ENCODE data around the gene PPP2R2C. TPM values are rescaled to one million over a fixed set of nuclear protein-coding genes. Genes with fewer than 3 reads are reported as not detected.

The PPP2R2C gene
- total and polyA plus RNA-seq, 2 of the 4 experiments (the other 2 are of a cell fraction): 0.03 TPM; not detected in 1

DNA sequence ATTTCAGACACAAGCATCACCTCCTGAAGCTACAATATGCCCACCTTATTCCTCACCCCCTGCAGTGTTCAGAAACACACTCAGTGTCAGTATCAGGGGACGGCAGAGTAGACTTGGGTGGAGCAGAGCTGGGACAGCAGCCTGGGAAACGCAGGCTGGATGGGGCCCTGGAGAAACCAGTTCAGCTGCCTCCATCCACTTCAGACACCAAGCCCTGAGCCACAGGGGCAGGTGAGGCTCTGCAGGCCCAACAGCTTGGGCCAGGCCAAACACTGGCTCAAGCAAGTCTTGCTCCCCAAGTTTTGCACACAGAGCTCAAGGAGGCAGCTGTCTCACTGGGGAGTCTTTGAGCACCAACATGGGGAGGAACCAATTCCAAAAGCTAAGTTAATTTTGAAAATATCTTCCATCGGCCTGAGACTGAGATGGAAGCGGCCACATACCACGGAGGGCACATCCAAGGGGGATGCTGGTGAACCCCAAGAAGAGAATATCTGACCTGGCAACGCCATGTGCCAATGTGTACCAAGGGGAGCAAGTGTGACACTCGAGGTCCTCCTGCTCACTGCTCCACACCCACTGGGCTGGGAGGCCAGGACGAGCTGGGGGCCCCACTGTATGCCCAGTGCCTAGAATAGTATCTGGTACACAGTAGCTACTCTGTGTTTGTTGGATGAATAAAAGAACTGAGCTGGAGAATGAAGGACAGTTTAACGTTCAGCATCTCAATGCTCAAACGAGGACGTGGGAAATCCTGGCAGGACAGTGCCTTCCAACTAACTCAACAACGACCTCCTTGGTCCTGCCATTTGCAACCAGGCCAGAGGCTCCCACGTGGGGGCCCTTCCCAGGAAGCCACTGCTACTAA is 45.6 kb downstream of the PPP2R2C start:
- Histone ChIP-seq H2BK120ac (ENCODE audit: low read depth, low read length) (no peak overlapping the region), H3K27me3 (ENCODE audit: control insufficient read depth, insufficient read depth, low read length) (no peaks in the 10 kb centered on the region; the same call in 1 of the 2 replicates), H2AK9ac (replicated peaks; ENCODE audit: low read depth, low read length, poor library complexity) (no peak overlapping the region), H3K4ac (ENCODE audit: low read depth, low read length) (no peak overlapping the region), H3K27ac (ENCODE audit: insufficient read depth, low read length) (no peak overlapping the region), H3K4me2 (ENCODE audit: low read depth, low read length) (no peak overlapping the region), H3K18ac (ENCODE audit: low read depth, low read length) (no peak overlapping the region), H3K9ac (ENCODE audit: low read depth, low read length) (no peak overlapping the region), H3K56ac (ENCODE audit: extremely low read depth, insufficient read depth, low read length) (no peak overlapping the region), H3K9me3 (ENCODE audit: control insufficient read depth, insufficient read depth, low read length) (no peaks in the 10 kb centered on the region), H2BK20ac (ENCODE audit: low read depth, low read length) (no peak overlapping the region), H4K8ac (ENCODE audit: low read depth in 2 of 2, low read length in 2 of 2) (no peak overlapping the region), H2BK5ac (ENCODE audit: low read depth, low read length, poor library complexity, severe bottlenecking) (no peak overlapping the region), H3K9me1 (ENCODE audit: insufficient read depth, low read length) (no peaks in the 10 kb centered on the region), H3K23ac (ENCODE audit: low read depth, low read length) (no peak overlapping the region), H2AFZ (replicated peaks; ENCODE audit: low read length, poor library complexity) (no peak overlapping the region), H3K36me3 (ENCODE audit: control insufficient read depth, insufficient read depth, low read length) (no peaks in the 10 kb centered on the region), H2AK5ac (ENCODE audit: low read depth, low read length) (no peak overlapping the region), H4K5ac (ENCODE audit: low read depth, low read length) (no peak overlapping the region), H4K20me1 (ENCODE audit: insufficient read depth, low read length) (no peaks in the 10 kb centered on the region), H2BK15ac (ENCODE audit: low read depth, low read length) (no peak overlapping the region), H4K91ac (ENCODE audit: insufficient read depth, low read depth, low read length) (no peak overlapping the region), H3K4me3 (ENCODE audit: insufficient read depth, low read depth, low read length) (no peak overlapping the region), H3K79me1 (ENCODE audit: low read depth in 1 of 2, low read length in 2 of 2) (no peaks in the 10 kb centered on the region), H3K14ac (replicated peaks; ENCODE audit: low read depth, low read length) (no peak overlapping the region), H3K4me1 (ENCODE audit: control insufficient read depth, insufficient read depth, low read length) (no peaks in the 10 kb centered on the region)
- no TSS peak for BruUV-seq (replicated peaks)
- in situ Hi-C loops (cut with MboI; ENCODE audit: low sequenced_read_pairs) (loop anchor here (25.0 kb wide), 1 partner anchor 390 kb away; no protein-coding TSS in a partner anchor), dilution Hi-C loops (cut with HindIII; ENCODE audit: low sequenced_read_pairs, unreplicated experiment) (no loop called here), intact Hi-C loops (cut with micrococcal nuclease) (no loop called here)
- no peak for DNase-seq
- no peak for ATAC-seq (ENCODE audit: low read depth)
- WGBS, 2 experiments (ENCODE audit: extremely low coverage in 2 of 2, insufficient read length in 1 of 2): 10% methylated on average over 4 of the region's 13 CpGs; no CpG with 5 or more reads in 1 of the 2 experiments
- ChIA-PET POLR2A (ENCODE audit: unreplicated experiment) (no interaction called here), CTCF (no interaction called here)
- TF ChIP-seq MAFK (IDR thresholded peaks at IDR 0.05; ENCODE audit: low read depth, low read length): no peak
- TF ChIP-seq RCOR1 (IDR thresholded peaks at IDR 0.05; ENCODE audit: insufficient replicate concordance, low read length): no peak
- TF ChIP-seq, protein P1, sequence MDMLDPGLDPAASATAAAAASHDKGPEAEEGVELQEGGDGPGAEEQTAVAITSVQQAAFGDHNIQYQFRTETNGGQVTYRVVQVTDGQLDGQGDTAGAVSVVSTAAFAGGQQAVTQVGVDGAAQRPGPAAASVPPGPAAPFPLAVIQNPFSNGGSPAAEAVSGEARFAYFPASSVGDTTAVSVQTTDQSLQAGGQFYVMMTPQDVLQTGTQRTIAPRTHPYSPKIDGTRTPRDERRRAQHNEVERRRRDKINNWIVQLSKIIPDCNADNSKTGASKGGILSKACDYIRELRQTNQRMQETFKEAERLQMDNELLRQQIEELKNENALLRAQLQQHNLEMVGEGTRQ (IDR thresholded peaks at IDR 0.05; ENCODE audit: low read depth, low read length): no peak
- no peak for TF ChIP-seq RAD21 (IDR thresholded peaks at IDR 0.05; ENCODE audit: low read length)
- no peak for TF ChIP-seq ELK1 (IDR thresholded peaks at IDR 0.05; ENCODE audit: borderline replicate concordance, low read depth, low read length)
- TF ChIP-seq SMC3 (IDR thresholded peaks at IDR 0.05; ENCODE audit: low read depth, low read length): no peak

All from IMR-90 (cell line).